HG02759 (cell line): ENCODE results near the gene PHLDB2.

Experiments
- ATAC-seq: cut with Tn5 transposase; IDR thresholded peaks from one replicate; pipeline ENCODE4 v1.9.1; 2021; ENCODE audit warnings: mild to moderate bottlenecking, moderate library complexity; ENCODE audit not compliant: unreplicated experiment

PHLDB2 gene

DNA sequence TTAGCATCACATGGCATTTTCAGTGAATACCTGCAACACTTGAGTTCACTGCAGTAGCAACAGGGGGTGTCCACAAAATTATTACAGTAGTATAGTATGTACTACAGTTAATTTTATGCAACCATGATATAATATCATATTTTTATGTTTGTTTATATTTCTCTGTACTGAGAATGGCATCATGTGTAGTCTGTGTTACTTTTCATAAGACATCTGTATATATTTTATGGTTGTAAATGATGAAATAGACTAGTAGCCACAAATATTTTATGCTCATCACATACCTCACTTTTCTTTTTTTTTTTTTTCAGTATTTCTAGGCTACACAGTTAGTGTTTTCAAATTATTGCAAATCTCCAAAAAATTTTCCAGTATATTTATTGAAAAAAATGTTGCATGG lies 22.4 kb downstream of the PHLDB2 start:
- ATAC-seq = no peak

DNA sequence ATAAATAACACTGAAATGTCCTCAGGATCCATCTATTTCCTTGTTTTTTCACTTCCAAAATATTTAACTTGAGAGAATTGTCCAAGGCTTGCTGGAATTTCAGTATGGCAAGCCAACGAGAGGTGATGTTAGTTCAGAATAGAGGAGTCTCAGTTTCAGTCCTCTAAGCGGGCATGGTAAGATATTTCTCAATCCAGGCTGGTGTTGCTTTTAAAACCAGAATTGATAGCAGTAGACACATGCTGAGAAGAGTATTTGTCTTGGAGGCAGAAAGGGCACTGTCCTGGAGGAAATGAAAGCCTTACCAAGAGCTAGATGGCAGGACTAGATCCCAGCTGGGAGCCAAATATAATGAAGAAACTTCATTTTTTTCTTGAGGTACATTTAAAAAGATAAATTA lies 23.1 kb downstream of the PHLDB2 start:
- no peak for ATAC-seq

DNA sequence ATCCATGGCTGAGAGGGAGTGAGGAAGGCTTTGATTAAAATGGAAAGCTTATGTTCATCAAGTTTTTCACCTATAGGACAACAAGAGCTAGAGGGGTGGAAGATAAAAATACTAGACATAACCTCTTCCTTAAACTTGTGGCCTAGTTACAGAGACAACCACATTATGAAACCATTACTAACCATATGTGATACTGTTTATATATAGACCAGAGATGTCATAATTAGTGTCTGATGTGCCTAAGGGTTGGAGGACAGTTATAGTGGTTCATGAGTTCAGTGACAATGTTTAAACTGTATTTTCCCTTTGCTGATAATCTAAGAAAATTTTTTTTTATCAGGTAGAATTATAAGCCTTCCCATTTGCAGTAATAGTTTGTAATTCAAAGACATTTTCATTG lies 23.7 kb downstream of the PHLDB2 start:
- peak; percentile 89 for ATAC-seq

DNA sequence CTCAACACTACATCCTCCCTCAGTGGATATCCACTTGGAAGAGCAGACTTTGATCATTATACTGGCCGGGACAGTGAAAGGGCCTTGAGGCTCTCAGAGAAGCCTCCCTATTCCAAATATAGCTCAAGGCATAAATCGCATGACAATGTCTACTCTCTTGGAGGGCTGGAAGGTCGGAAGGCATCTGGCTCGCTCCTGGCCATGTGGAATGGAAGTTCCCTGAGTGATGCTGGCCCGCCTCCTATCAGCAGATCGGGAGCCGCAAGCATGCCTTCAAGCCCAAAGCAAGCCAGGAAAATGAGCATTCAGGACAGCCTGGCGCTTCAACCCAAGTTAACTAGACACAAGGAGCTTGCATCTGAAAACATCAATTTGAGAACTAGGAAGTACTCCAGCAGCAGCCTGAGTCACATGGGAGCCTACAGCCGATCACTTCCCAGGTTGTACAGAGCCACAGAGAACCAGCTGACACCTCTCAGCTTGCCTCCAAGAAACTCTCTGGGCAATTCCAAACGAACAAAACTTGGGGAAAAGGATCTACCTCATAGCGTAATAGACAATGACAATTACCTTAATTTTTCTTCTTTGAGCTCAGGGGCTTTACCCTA lies 25.4 kb downstream of the PHLDB2 start:
- no peak for ATAC-seq

DNA sequence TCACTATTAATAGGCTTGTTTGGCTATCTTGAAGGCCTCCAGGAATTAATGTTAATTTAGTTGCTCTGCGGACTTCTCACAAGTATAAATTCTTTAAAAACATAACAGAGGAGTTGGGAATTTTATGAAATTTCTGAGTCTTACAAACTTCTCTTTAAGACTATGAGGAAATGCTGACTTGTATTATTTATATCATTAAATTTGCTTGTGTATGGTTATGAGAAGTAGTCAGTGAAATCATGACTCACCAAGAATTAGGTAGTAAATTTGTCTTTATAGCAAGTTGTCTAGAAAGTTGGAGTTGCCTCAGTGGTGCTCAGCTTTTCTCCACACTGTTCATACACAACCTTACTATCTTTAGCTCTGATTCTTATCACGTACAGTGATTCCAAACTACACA lies 26.5 kb downstream of the PHLDB2 start:
- ATAC-seq = no peak

DNA sequence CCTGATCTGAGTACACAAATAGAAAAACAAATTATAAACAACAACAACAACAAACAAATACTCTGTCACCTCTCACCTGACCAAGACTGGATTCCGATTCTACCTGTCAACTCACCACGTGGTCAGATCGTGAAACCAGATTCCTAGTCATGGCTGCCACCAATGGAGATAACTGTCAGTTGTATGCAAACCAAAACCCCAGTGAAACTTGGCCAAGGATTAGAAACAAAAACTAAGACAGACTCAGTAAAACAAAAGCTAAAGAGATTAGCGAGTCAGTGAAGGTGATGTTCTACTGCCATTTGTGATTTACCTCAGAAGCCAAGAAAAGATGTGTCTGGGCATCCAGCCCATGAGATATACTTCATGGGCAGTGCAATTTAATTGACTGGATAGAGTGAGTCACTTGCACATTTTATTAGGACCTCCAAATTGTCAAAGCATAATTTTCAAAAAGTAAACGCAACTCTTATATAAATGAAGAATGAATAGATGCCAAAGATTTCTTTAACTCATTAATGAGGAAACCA lies 31.1 kb downstream of the PHLDB2 start:
- no peak for ATAC-seq

DNA sequence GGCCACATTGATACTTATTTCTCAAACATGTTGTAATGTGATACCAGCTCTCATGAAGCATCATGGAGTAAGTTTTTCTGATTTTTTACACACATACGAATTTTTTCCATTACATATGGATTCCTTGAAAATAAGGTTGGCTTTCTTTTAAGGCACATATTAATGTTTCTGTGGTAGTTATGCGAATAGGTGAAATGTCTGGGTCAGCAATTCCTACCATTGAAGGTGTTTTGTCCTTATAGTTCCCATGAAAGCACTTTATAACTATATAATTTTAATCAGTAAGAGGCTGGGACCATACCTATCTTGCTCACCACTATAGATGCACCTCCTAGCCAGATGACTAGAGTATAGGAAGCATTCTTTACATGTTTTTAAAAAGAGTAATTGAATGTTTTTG lies 33.0 kb downstream of the PHLDB2 start:
- no peak for ATAC-seq

DNA sequence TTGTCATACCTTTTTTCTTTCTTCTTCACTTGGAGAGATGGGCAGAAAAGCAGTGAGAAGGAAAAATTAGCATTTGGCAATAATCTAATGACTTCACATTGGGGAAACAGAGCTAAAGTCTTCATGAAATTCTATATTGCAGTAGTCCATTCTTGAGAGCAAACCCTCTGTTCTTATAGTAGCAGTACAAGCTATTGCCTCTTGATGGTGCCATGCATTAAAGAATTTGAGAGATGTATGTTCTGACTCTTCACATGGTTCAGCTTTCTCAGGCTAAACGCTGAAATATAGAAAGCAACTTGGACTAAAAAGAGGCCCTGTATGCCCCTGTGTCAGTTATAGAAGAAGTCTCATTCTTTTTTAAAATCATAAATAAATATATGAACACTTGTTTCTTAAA lies 36.0 kb downstream of the PHLDB2 start:
- ATAC-seq = no peak

DNA sequence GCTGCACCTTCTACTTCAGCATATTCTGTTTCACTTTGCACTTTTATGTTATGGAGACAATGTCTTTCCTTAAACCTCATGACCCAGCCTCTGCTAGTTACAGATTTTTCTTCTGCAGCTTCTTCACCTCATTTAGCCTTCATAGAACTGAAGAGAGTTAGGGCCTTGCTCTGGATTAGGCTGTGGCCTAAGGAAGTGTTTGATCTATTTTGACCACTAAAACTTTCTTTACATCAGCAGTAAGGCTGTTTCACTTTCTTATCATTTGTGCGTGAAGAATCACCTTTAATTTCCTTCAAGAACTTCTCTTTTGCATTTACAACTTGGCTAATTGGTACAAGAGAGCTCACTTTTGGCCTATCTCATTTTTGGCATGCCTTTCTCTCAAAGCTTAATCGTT lies 40.9 kb downstream of the PHLDB2 start:
- no peak for ATAC-seq

DNA sequence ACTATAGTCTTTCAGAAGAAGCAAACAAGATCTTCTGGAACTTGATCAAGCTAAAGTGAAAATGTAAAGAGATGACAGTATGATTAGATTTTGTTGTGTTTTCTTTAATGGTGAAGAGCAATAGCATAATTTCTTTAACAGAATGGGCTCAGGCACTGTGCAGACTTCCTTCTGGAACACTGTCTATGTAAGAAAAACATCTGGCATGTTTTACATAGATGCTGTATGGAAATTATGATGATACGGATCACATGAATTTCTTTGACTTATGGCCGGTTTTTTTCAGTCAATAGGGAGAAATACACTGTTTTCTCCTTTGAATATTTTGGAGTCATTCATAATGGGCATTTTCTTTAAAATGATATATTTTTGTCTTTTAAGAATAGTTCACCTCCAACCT lies 42.6 kb downstream of the PHLDB2 start:
- ATAC-seq = no peak

DNA sequence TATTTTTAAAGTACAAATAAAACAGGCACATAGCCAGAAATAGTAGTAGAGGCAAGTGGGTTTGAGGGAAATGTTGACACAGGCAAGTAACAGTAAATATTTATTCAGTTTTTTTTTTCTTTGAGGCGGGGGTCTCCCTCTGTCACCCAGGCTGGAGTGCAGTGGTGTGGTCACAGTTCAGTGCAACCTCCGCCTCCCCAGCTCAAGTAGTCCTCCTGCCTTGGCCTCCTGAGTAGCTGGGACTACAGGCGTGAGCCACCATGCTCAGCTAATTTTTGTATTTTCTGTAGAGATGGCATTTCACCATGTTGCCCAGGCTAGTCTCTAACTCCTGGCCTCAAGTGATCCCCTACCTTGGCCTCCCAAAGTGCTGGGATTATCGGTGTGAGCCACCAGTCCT lies 43.5 kb downstream of the PHLDB2 start:
- no peak for ATAC-seq

DNA sequence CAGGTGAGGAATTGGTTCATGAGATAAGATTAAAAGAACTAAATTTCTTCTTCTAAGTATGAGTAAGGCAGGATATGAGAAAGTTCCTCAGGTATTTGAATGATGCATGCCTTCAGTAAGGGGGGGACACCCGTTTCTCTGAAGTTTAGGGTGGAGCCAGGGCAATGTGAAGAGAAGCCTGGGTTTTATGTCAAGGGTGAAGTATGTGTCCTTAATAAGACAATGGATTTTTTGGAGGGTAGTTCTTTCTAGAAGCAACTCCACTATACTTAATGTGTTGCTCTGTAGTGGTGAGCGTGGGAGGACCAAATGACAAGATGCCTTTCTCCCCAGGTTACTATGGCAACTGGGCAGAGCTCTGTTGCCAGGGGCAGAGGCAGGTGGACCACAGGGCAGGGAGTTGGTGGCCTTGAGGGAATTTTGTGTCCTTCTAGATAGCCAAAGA lies 44.0 kb downstream of the PHLDB2 start:
- ATAC-seq = no peak

DNA sequence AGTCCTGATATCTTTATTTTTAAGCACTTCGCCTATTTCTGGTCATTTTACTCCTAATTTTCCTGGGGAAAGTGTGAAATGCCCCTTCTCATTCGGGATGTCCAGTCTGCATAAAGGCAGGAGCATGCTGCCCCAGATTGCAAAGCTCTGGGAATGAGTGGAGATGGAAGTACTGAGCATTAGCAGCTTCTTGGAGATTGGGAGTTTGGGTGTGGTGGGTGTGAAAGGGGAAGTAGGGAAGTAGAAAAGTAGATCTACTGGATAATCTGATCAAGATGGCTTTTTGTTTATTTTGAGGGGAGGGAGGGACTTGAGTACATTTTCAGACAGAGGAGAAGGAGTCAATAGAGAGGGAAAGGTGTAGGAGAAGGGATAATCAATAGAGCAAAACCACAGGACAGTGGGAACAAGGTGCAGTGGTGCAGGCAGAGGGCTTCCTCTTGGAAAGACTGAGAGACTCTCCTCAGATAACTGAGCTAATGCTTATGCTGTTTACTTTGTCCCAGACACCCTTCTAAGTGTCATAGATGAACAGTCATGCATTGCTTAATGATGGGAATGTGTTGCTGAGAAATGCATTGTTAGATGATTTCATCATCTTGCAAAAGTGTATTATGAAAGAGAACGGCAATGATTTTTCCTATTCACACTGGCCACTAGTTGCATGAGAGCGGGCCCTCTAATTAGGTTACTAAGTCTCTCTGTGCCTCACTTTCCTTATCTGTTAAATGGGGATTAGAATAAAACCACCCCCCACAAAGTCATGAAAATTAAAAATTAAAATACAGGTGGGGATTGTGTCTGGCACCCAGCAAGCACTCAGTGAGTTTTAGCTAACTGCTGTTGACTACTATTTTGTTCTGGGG lies 45.5 kb downstream of the PHLDB2 start:
- ATAC-seq = no peak

DNA sequence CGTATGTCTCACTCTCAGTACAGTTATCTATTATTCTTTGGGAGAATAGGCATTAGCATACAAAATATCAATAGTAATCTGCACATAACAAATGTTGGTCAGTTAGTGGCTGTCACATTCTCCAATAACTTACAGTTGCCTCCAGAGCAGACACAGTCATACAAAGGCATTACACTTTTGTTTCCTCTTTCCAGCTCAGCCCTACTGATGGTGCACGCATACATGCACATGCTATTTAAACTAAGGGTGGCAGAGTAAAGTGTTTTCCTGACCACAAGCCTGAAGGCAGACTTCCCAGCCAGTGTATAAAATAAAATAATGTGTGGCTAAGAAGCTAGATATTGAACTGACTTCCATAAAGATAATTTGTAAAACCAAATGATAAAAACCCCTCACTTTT lies 47.6 kb downstream of the PHLDB2 start:
- ATAC-seq = no peak

DNA sequence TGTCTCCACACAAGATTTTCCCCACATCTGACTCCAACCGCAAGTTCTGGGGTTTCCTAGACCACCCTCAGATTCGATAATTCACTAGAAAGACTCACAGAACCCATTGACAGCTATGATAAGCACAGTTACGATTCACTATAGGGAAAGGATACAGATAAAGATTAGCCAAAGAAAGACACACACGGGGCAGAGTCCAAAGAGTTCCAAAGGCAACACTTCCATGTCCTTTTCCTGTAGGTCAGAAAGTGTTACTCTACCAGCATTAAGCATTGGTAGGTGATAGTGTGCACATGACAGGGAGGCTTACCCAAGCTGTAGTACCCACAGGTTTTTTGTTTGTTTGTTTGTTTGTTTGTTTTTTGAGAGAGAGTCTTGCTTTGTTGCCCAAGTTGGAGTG lies 48.1 kb downstream of the PHLDB2 start:
- no peak for ATAC-seq

DNA sequence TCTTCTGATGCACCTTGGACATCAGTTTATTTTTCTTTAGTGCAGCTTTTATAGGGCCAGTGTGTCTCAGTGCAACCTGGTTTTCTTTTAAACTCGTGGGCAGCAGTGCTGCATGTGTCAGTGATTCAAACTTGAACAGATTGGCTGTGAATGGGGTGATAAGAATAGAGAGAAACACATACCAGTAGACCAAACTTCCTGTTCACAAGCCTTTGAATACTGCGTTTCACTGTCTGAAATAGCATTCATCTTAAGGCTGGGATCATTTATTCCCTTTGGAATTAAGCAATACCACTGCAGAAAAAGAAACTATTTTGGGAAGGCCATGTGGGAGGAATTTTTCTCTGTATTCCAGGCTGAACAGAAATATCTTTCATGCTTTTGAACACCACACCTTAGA lies 51.7 kb downstream of the PHLDB2 start:
- no peak for ATAC-seq

DNA sequence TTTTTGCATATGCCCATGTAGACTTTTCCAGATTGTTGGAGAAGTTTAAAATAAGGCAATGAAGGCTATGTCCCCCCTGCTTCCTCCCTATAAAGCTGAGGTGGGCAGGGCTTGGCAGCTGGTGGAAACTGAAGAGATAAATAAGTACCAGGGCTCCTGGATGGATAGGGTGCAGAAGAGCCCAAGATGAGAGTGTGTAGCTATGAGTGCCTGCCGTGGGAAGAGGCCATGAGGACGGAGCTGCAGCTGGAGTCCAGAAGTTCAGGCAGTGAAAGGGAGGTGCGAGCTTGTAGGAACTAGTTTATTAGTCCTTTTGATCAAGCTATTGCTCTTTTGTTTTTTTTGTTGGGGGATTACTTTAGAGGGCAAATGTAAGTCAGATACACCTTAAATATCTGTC lies 52.4 kb downstream of the PHLDB2 start:
- no peak for ATAC-seq

DNA sequence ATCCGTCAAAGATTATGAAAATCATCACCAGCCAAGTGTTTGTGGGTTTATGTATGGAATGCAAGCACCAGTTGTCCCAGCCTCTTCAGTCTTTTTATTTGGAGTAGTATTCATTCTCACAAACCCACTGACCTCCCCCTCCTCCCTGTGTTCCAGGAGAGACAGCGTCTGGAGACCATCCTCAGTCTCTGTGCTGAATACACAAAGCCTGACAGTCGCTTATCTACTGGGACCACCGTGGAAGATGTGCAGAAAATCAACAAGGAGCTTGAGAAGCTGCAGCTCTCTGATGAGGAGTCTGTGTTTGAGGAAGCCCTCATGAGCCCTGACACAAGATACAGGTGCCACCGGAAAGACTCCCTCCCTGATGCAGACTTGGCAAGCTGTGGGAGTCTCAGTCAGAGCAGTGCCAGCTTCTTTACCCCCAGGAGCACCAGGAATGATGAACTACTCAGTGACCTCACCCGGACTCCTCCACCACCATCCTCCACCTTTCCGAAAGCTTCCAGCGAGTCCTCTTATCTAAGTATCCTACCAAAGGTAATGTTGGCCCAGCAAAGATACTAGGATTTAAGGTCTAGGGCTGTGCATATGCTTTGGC lies 54.2 kb downstream of the PHLDB2 start:
- ATAC-seq = no peak

DNA sequence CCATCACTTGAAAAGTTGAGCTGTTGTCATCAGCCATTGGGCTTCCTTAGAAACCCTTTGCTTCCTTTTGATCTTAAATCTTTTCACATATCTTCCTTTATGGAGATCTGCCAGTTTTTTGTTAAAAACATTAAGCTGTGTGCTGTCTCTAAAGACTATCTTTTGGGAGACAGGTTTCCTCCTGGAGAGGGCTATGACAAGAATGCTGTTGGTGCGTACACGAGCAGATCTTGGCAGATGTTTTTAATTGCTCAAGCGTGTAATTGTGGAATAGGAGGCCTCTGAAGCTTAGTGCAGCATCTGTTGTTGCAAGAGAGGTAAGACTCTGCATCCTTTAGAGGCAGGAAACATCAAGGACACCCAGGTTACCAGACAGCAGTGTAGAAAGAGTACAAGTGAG lies 56.8 kb downstream of the PHLDB2 start:
- ATAC-seq = no peak

DNA sequence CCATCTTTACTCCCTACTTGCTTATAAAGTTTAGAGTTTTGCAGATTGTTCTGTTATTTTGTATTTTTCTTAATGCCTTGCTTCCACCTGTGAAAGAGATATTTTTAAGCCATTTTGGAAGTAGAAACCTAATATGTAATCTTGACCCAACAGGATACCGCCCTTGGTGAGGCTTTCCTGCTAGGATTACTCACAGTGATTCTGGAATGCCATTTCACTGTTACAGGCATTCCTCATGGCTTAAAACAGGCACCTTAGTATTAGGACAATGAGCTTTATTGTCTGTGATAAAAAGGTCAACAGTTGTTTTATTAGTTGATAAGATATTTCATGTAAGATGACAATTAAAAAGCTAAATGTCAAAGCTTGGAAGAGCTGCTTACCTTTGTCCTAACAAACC lies 58.2 kb downstream of the PHLDB2 start:
- no peak for ATAC-seq

DNA sequence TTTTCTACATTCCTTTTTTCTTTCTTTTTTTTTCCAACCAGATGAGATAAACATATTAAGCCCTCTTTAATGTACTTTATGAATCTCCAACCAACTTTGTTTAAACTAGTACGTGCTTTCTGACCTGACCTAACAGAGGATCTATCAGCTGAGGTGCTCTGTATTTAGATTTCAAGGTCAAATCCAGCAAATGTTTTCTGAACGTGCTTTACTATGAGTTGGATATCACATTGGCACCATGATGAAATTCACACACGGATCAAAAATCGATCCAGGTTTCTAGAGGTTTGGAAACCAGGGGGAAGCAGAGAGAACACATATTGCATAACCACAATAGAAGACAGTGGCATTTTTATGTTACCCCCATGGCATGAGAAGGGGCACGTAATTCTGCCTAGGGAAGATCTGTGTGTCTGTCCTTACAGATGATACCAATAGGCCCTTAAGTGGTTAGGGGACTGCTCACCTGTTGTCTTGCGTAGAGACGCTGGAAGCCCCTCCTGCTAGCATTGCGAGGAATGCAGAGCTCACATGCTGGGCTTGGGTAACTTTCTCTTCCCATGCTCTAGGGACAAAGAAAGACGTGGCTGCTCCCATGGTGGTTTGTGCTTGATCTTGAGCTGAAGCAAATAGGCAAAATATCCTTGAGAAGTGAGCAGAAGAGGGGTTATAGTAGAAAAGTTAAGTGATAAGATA lies 60.5 kb downstream of the PHLDB2 start:
- ATAC-seq = no peak
